ENCODE data around the gene CLIC1.
"Not testable (repeated sequence)": the region's sequence is repeated elsewhere in the genome, so short reads cannot be mapped to it uniquely, and the experiment has no call there.

The CLIC1 gene

DNA sequence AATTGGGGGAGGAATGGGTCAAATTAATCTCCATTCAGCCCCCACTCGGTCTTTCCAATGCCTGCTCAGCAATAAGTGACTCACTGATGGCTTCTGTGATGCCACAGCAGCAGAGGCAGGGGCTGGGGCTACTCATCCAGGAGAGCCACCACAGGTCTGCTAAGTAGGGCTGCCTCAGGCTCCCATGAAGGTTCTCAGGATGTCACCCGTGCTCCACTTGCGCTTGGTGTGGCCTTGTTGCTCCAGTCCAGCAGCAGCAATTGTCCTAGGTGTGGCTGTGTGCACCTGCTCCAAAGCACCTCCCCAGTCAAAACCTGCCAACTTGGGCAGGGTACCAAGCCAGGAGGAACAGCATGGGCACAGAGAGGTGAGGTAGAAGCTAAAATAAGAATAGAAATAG, 14.2 kb downstream of the CLIC1 start:
- DNase-seq (ENCODE audit: low spot score): no peak

- DNase-seq (ENCODE audit: low spot score): no peak
Measured at GRCh38 chr6:31721351-31722020, 14.8 kb downstream of the CLIC1 start, which contains the start of gene LY6G6C. TSS of gene LY6G6C (minus strand) at chr6:31721746. CDS start at chr6:31721679, 67 bp downstream.

DNA sequence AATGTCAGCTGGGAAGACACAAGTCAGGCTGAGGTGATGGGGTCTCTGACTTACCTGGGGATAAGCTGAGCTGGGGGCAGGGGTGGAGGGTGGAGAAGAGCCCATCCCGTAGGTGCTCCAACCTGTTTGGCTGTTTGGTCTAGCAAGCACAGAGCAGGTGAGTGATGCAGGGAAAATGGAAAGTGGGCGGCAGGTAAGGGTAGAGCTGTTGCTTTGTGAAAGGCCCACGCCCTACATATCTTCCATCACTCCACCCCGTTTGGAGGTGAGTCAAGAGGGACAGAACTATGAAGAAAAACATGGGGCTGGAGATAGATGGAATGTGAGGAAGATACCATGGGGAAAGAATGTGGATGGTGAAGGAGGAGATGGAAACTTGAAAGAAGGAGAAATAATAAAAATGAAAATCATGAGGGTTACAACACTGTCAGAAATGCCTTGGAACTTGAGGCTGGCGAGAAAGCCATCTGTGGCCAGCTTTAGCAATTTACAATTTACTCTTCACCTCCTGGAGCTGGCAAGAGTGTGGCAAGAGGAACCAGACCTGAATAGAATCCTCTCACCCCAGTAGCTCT, 16.0 kb downstream of the CLIC1 start:
- no peak for DNase-seq (ENCODE audit: low spot score)

- DNase-seq (ENCODE audit: low spot score): no peak
Measured at GRCh38 chr6:31719001-31719400, 17.3 kb downstream of the CLIC1 start.

DNA sequence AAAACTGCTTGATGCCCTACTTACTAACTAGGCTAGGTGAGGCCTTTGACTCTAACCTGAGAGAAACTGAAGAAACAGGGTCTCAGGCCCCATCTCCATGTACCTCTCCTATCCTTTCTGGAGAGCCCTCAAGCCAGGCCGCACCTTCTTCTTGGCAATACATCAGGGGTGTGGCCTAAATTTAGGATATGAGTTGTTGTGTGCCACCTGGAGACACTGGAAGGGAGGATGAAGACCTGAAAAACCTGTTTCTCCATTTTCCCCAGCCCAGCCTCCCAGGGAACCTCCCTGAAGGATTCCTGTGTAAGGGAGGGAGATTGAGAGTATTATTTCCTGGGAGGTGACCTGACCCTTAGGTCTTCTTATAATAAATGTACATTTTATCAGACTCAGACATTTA, 18.1 kb downstream of the CLIC1 start:
- no peak for DNase-seq (ENCODE audit: low spot score)

DNA sequence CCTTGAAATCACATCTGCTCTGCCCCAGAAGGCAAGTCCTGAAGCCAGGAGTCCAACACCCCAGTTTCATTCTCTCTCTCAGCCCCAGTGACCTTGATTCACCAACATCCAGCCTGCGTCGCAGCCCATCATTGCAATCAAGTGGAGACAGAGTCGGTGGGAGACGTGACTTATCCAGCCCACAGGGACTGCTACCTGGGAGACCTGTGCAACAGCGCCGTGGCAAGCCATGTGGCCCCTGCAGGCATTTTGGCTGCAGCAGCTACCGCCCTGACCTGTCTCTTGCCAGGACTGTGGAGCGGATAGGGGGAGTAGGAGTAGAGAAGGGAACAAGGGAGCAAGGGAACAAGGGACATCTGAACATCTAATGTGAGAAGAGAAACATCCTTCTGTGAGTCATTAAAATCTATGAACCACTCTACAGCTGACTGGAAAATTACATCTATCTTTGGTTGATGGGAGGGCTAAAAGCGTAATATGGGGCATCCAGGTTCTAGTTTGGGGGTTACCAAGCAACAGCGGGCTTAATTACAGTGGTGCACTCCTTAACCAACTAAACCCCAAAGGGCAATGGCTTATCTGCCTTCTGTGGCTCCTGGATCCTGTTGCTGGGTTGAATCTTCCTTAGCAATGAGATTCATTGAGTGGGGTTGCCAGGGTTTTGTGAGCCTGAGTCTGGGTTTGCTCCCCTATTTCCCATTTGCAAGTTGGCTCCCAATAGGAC, 18.7 kb downstream of the CLIC1 start:
- no peak for DNase-seq (ENCODE audit: low spot score)

GRCh38 chr6:31715022-31715958, 21.0 kb downstream of the CLIC1 start, which contains the start of gene LY6G6D:
TSS of gene LY6G6D (plus strand) at chr6:31715348. CDS start at chr6:31715356, 8 bp downstream.
- DNase-seq (ENCODE audit: low spot score): no peak

GRCh38 chr6:31713991-31714684, 22.2 kb downstream of the CLIC1 start:
- DNase-seq (ENCODE audit: low spot score): no peak

DNA sequence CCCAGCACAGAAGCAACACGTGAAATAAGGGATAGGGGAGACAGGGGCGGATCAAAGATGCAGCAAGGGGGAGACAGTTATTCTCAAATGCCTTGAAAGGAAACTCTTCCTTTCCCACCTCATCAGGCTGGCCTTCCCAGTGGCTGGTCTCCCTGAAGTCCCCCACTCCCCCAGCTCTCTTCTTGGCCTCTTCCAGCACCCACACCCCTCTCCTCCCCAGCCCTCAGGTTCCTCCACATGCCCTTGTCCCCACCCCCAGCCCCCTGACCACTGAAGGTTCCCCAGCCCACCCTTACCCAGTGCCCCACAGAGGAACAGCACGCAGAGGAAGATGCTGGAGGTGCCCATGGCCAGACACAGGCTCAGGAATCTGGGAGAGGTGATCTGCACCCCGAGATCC, 22.9 kb downstream of the CLIC1 start:
- DNase-seq (ENCODE audit: low spot score): no peak

GRCh38 chr6:31712296-31712695, 24.0 kb downstream of the CLIC1 start:
- no peak for DNase-seq (ENCODE audit: low spot score)

- DNase-seq (ENCODE audit: low spot score): no peak
Measured at GRCh38 chr6:31711233-31711632, 25.1 kb downstream of the CLIC1 start.

- no peak for DNase-seq (ENCODE audit: low spot score)
Measured at GRCh38 chr6:31710523-31711219, 25.7 kb downstream of the CLIC1 start.

DNA sequence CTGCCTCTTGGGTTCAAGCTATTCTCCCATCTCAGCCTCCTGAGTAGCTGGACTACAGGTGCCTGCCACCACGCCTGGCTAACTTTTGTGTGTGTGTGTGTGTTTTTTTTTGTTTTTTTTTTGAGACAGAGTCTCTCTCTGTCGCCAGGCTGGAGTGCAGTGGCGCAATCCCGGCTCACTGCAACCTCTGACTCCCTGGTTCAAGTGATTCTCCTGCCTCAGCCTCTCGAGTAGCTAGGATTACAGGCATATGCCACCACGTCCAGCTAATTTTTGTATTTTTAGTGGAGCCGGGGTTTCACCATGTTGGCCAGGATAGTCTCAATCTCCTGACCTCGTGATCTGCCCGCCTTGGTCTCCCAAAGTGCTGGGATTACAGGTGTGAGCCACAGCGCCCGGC, 27.2 kb downstream of the CLIC1 start:
- DNase-seq (ENCODE audit: low spot score): not testable (repeated sequence)

- DNase-seq (ENCODE audit: low spot score): no peak
Measured at GRCh38 chr6:31708224-31708623, 28.1 kb downstream of the CLIC1 start.

DNA sequence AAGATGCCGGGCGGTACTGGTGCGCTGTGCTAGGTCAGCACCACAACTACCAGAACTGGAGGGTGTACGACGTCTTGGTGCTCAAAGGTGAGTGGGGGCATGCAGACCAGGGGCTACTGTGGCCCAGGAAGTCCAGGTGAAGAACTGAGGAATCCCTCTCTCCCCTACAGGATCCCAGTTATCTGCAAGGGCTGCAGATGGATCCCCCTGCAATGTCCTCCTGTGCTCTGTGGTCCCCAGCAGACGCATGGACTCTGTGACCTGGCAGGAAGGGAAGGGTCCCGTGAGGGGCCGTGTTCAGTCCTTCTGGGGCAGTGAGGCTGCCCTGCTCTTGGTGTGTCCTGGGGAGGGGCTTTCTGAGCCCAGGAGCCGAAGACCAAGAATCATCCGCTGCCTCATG, 28.6 kb downstream of the CLIC1 start:
- DNase-seq (ENCODE audit: low spot score): no peak

DNA sequence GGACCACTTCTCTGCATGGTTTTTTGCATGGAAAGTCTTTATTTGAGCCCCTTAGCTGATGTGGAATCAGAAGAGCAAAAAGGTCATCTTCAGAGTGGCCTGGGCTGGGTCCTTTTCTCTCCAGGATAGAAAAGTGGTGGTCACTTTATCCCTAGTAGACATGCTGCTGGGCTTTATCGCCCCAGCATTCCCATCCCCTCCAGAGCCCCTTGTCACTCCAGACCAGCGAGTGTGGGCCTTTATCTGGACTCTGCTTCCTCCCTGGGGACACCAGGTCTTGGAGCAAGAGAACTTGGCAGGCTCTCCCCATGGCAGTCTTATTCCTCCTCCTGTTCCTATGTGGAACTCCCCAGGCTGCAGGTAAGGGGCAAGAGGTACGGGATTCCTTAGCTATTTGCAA, 29.7 kb downstream of the CLIC1 start, which contains the start of gene LY6G6F:
LY6G6F (plus strand) TSS at position 268 of the 400 bp plus-strand sequence; CDS start at position 309, 41 bp downstream.
- DNase-seq (ENCODE audit: low spot score): no peak

GRCh38 chr6:31705931-31706330, 30.4 kb downstream of the CLIC1 start:
- no peak for DNase-seq (ENCODE audit: low spot score)

DNA sequence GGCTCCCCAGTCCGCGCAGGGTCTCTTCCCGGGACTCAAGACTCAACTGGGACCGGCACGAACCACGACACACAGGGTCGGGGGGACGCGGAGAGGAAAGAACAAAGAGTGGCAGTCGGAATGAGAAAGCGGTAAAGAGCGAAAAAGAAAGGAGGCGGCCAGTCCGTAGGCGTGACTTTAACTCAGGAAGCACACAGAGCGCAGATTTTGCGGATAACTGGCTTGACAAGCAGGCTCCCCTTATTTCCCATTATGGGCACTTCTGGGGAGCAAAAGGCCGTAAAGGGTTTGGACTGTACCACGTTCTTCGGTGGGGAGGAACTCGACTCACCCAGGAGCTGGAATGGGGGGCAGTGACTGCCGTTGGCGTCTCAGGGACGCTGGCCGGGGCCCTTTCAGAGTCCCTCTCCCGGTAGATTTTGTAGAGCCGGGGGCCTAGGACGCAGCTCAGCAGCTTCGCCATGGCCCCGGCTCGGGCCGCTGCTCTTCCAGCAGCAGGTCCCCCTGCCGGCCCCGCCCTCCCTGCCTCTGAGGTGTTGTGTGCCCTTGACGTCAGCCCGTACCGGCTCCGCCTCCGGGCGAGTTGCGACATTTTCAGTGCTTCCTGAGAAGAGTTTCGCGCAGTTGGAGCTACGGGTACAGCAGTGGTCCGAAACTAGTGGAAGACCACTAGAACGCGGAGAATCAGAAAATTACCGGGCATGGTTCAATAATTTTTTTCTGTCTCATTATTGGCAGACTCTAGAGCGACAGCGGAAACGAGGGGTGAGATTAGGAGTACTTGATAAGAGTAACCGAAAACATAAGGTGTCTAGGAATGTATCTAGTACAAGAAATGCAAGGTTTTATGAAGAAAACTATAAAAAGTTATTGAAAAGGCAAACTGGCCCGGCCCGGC, 33.3 kb downstream of the CLIC1 start, which contains the start of gene ABHD16A:
ABHD16A (minus strand) TSS at position 506 of the 898 bp plus-strand sequence; CDS start at position 463, 43 bp downstream.
- peak; percentile 98 for DNase-seq (ENCODE audit: low spot score)

- no peak for DNase-seq (ENCODE audit: low spot score)
Measured at GRCh38 chr6:31702405-31702818, 33.9 kb downstream of the CLIC1 start.
